GM12864 (cell line): ENCODE results near the gene NFIX.

Experiments used
- DNase-seq: peaks from one replicate; pipeline ENCODE4 v3.0.0-alpha.2; 2011; ENCODE audit warnings: low read depth
- H3K4me3 ChIP-seq: 2 replicates; pipeline ENCODE4 v1.5.1; 2011; ENCODE audit warnings: mild to moderate bottlenecking, low read depth, low read length, control low read depth
- TF ChIP-seq, protein P1 (sequence below): IDR thresholded peaks from 2 replicates; pipeline ENCODE4 v1.5.1; 2011; ENCODE audit warnings: low read depth, mild to moderate bottlenecking, moderate library complexity, low read length, control low read depth, inconsistent platforms; ENCODE audit errors: missing control alignments

Gene NFIX

GRCh38 chr19:12991296-12991695 lies 4.0 kb upstream of the NFIX start:
- no peak for DNase-seq
- no peak overlapping the region for H3K4me3 ChIP-seq
- TF ChIP-seq, protein P1, sequence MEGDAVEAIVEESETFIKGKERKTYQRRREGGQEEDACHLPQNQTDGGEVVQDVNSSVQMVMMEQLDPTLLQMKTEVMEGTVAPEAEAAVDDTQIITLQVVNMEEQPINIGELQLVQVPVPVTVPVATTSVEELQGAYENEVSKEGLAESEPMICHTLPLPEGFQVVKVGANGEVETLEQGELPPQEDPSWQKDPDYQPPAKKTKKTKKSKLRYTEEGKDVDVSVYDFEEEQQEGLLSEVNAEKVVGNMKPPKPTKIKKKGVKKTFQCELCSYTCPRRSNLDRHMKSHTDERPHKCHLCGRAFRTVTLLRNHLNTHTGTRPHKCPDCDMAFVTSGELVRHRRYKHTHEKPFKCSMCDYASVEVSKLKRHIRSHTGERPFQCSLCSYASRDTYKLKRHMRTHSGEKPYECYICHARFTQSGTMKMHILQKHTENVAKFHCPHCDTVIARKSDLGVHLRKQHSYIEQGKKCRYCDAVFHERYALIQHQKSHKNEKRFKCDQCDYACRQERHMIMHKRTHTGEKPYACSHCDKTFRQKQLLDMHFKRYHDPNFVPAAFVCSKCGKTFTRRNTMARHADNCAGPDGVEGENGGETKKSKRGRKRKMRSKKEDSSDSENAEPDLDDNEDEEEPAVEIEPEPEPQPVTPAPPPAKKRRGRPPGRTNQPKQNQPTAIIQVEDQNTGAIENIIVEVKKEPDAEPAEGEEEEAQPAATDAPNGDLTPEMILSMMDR, result no peak

DNA sequence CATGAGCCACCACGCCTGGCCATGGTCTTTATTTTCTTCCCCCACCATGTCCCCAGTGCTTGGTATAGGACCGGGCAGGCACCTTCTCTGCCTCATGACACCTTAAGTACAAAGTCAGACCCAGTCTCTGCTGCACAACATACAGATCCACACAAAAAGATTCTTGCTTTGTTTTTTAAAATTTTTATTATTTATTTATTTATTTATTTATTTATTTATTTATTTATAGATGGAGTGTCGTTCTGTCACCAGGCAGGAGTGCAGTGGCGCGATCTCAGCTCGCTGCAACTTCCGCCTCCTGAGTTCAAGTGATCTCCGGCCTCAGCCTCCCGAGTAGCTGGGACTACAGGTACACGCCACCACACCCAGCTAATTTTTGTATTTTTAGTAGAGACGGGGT lies 2.5 kb upstream of the NFIX start:
- TF ChIP-seq, protein P1, result no peak
- DNase-seq, result no peak
- no peak overlapping the region for H3K4me3 ChIP-seq

GRCh38 chr19:12993562-12993961 lies 1.7 kb upstream of the NFIX start:
- H3K4me3 ChIP-seq, result no peak overlapping the region
- DNase-seq, result no peak
- TF ChIP-seq, protein P1, result no peak

- TF ChIP-seq, protein P1, result no peak
- H3K4me3 ChIP-seq, result peak overlapping the region; percentile 33; the same call in 1 of the 2 replicates
- DNase-seq, result no peak
Measured at GRCh38 chr19:12995596-12996405, 526 bp downstream of the NFIX start.

GRCh38 chr19:12996406-12997094 lies 1.3 kb downstream of the NFIX start:
- no peak overlapping the region for H3K4me3 ChIP-seq
- TF ChIP-seq, protein P1, result no peak
- DNase-seq, result no peak

DNA sequence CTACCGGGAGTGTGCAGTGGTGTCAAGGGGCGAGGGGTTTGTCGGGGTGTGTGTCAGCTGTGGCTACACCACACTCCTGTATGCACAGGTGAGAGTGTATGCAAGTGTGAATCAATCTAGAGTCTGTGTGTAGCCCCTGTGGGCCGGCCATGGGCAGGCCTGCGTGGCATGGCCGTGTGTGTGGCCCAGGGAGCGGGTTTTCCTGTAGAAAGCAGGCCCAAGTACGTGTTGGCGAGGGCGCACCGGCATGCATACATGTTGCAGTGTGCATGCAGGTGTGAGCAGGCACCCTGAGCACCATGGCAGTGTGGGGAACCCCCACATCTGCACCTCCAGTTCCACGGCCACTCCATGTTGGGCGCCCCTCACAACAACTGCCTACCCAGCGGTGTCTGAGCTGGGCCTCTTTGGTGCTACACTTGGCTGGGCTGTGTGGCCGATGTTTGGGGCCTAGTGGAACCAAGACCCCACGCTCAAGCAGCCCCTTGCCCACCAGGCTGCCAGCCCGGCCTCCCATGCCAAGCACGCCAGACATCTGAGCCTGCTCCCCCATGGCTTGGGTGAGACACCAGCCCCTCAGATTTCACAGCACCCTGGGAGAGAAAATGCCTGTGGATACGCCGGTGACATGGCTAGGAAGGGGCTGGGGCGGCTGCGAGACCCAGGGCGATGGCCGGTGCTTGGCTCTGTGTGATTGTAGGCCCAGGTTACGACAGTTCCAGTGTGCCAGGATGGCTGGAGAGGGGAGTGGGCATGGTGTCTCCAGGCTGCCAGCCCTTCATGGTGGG lies 2.1 kb downstream of the NFIX start:
- DNase-seq, result no peak
- H3K4me3 ChIP-seq, result no peak overlapping the region
- TF ChIP-seq, protein P1, result no peak
